H9 (cell line): Measurements from ENCODE around the gene BCL7C. TPM values are rescaled to one million over a fixed set of nuclear protein-coding genes. Genes with fewer than 3 reads are reported as not detected.
A peak's percentile ranks its signal among the peaks of the same experiment; 100 is the strongest.

Experiments used
- DNase-seq: peaks from one replicate; pipeline ENCODE4 v3.0.0-alpha.2; 2017
- H2AFZ ChIP-seq: one replicate; pipeline ENCODE4 v1.6.1; 2013; ENCODE audit warnings: mild to moderate bottlenecking, low read length, control low read depth, moderate library complexity
- H2AK5ac ChIP-seq: 2 replicates; pipeline ENCODE4 v1.6.1; 2013; ENCODE audit warnings: low read length, control low read depth, mixed read lengths; ENCODE audit not compliant: insufficient read length
- H2BK120ac ChIP-seq: one replicate; pipeline ENCODE4 v1.6.1; 2013; ENCODE audit warnings: low read depth, mild to moderate bottlenecking, low read length, control low read depth, inconsistent platforms; ENCODE audit not compliant: poor library complexity, severe bottlenecking
- H2BK12ac ChIP-seq: 2 replicates; pipeline ENCODE4 v1.6.1; 2013; ENCODE audit warnings: low read length, control low read depth, mixed read lengths, low read depth; ENCODE audit not compliant: insufficient read length
- H2BK15ac ChIP-seq: 2 replicates; pipeline ENCODE4 v1.6.1; 2013; ENCODE audit warnings: low read depth, low read length, control low read depth
- H2BK20ac ChIP-seq: one replicate; pipeline ENCODE4 v1.6.1; 2013; ENCODE audit warnings: low read depth, mild to moderate bottlenecking, low read length, control low read depth, inconsistent platforms; ENCODE audit not compliant: poor library complexity, severe bottlenecking
- H2BK5ac ChIP-seq: 2 replicates; pipeline ENCODE4 v1.6.1; 2013; ENCODE audit warnings: low read length, control low read depth, mixed read lengths; ENCODE audit not compliant: insufficient read length
- H3K14ac ChIP-seq: 2 replicates; pipeline ENCODE4 v1.6.1; 2013; ENCODE audit warnings: low read length, control low read depth; ENCODE audit not compliant: insufficient read depth
- H3K18ac ChIP-seq: 2 replicates; pipeline ENCODE4 v1.6.1; 2013; ENCODE audit warnings: low read depth, mild to moderate bottlenecking, mixed read lengths, low read length, control low read depth; ENCODE audit not compliant: insufficient read length
- H3K23ac ChIP-seq: 2 replicates; pipeline ENCODE4 v1.6.1; 2013; ENCODE audit warnings: low read length, control low read depth, mixed read lengths, low read depth; ENCODE audit not compliant: insufficient read length
- H3K23me2 ChIP-seq: 2 replicates; pipeline ENCODE4 v1.6.1; 2013; ENCODE audit warnings: low read depth, mild to moderate bottlenecking, mixed read lengths, low read length, control low read depth; ENCODE audit not compliant: insufficient read length, poor library complexity, severe bottlenecking
- H3K27ac ChIP-seq: 2 replicates; pipeline ENCODE4 v1.5.1; 2013; ENCODE audit warnings: low read length, control low read depth, mixed read lengths, low read depth; ENCODE audit not compliant: insufficient read length
- H3K27me3 ChIP-seq: 2 replicates; pipeline ENCODE4 v1.6.1; 2013; ENCODE audit warnings: low read length, control low read depth, inconsistent platforms; ENCODE audit not compliant: insufficient read depth
- H3K4ac ChIP-seq: 2 replicates; pipeline ENCODE4 v1.6.1; 2013; ENCODE audit warnings: low read depth, mild to moderate bottlenecking, control low read depth, inconsistent platforms, low read length, moderate library complexity
- H3K4me1 ChIP-seq: 2 replicates; pipeline ENCODE4 v1.6.1; 2013; ENCODE audit warnings: low read length, control low read depth, inconsistent platforms; ENCODE audit not compliant: insufficient read depth
- H3K4me2 ChIP-seq: 2 replicates; pipeline ENCODE4 v1.6.1; 2013; ENCODE audit warnings: low read length, control low read depth, mixed read lengths; ENCODE audit not compliant: insufficient read length, insufficient read depth
- H3K56ac ChIP-seq: 2 replicates; pipeline ENCODE4 v1.6.1; 2013; ENCODE audit warnings: low read depth, mild to moderate bottlenecking, mixed read lengths, low read length, control low read depth; ENCODE audit not compliant: insufficient read length
- H3K79me1 ChIP-seq: 2 replicates; pipeline ENCODE4 v1.6.1; 2013; ENCODE audit warnings: low read depth, mild to moderate bottlenecking, moderate library complexity, low read length, control low read depth, inconsistent platforms; ENCODE audit not compliant: insufficient read depth, poor library complexity, severe bottlenecking
- H3K79me2 ChIP-seq: 2 replicates; pipeline ENCODE4 v1.6.1; 2013; ENCODE audit warnings: low read length, control low read depth, inconsistent platforms; ENCODE audit not compliant: insufficient read depth
- H3K9ac ChIP-seq: 2 replicates; pipeline ENCODE4 v1.6.1; 2013; ENCODE audit warnings: low read length, control low read depth, mixed read lengths; ENCODE audit not compliant: insufficient read length; ENCODE audit errors: extremely low read depth
- H3K9me3 ChIP-seq: one replicate; pipeline ENCODE4 v1.6.1; 2013; ENCODE audit warnings: low read depth, low read length, inconsistent platforms; ENCODE audit not compliant: control insufficient read depth
- H3T11ph ChIP-seq: one replicate; pipeline ENCODE4 v1.6.1; 2013; ENCODE audit warnings: mild to moderate bottlenecking, low read length, control low read depth, inconsistent platforms
- H4K20me1 ChIP-seq: one replicate; pipeline ENCODE4 v1.6.1; 2013; ENCODE audit not compliant: control insufficient read depth, insufficient read length, insufficient read depth
- H4K5ac ChIP-seq: 2 replicates; pipeline ENCODE4 v1.6.1; 2013; ENCODE audit warnings: low read depth, mild to moderate bottlenecking, mixed read lengths, low read length, control low read depth; ENCODE audit not compliant: insufficient read length
- H4K8ac ChIP-seq: replicated peaks from 2 replicates; pipeline ENCODE4 v1.6.1; 2013; ENCODE audit warnings: low read length, control low read depth, mixed read lengths, low read depth; ENCODE audit not compliant: insufficient read length
- H4K91ac ChIP-seq: 2 replicates; pipeline ENCODE4 v1.6.1; 2013; ENCODE audit warnings: low read depth, mild to moderate bottlenecking, moderate library complexity, mixed read lengths, low read length, control low read depth; ENCODE audit not compliant: insufficient read length
- H3K27ac Mint-ChIP-seq, 3 experiments: 2 replicates in 2 of 3; 3 replicates in 1 of 3; pipeline ENCODE4 v1.8.0; 2020 to 2021; ENCODE audit warnings: mixed read lengths in 3 of 3, mild to moderate bottlenecking in 1 of 3, moderate library complexity in 1 of 3
- H3K27me3 Mint-ChIP-seq: 2 replicates; pipeline ENCODE4 v1.8.0; 2021; ENCODE audit warnings: low read depth, mild to moderate bottlenecking, moderate library complexity, mixed read lengths
- H3K36me3 Mint-ChIP-seq, 3 experiments: 2 replicates in 2 of 3; 3 replicates in 1 of 3; pipeline ENCODE4 v1.8.0; 2020 to 2021; ENCODE audit warnings: low read depth in 3 of 3, mixed read lengths in 3 of 3; ENCODE audit not compliant: insufficient read depth in 1 of 3
- H3K4me1 Mint-ChIP-seq, 2 experiments: 2 replicates each; pipeline ENCODE4 v1.8.0; 2020; ENCODE audit warnings: mixed read lengths in 2 of 2
- H3K4me3 Mint-ChIP-seq, 2 experiments: 2 replicates in 1 of 2; 3 replicates in 1 of 2; pipeline ENCODE4 v1.8.0; 2020 to 2021; ENCODE audit warnings: mild to moderate bottlenecking in 2 of 2, mixed read lengths in 2 of 2, moderate library complexity in 1 of 2
- H3K9me3 Mint-ChIP-seq, 2 experiments: 2 replicates in 1 of 2; 3 replicates in 1 of 2; pipeline ENCODE4 v1.8.0; 2020; ENCODE audit warnings: mild to moderate bottlenecking in 2 of 2, mixed read lengths in 2 of 2, moderate library complexity in 1 of 2
- CTCF ChIP-seq: fragments of 200-600 bp; sonication (generic); conservative IDR thresholded peaks from 3 replicates; pipeline ENCODE4 v1.8.0; 2021; ENCODE audit warnings: antibody characterized with exemption, mild to moderate bottlenecking
- WGBS: extraction: QIAGEN DNeasy Blood & Tissue Kit; methylation state at CpG from one replicate; pipeline ENCODE4 v1.1.7; 2013; ENCODE audit warnings: missing lambda C conversion rate, low lambda C conversion rate, mixed read lengths; ENCODE audit not compliant: insufficient read length; ENCODE audit errors: extremely low coverage; 5-methylcytosine and 5-hydroxymethylcytosine counted together
- total RNA-seq: library from RNA; stranded (reverse); gene quantifications from 2 replicates; pipeline ENCODE4 v1.2.1, GENCODE V29; 2021

The BCL7C gene
- total RNA-seq, 1 experiment from 2014 or later, result 18.3 TPM

DNA sequence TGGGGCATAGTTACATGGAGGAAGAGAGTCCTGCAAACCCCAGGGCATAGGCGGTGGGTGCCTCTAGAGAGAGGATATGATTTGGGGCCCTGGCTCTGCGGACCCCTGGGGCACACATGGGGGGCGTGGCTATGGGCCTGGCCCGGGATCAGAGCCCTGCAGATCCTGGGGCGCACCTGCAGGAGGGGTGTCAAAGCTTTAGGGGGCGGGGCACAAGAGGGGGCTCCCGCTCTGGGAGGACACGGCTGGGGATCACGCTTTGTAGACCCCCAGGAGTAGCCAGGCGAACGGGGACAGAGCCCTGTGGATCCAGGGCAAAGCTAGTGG lies 497 bp downstream of the BCL7C start:
- Histone ChIP-seq H3K4me1 (peaks cover 3% of the 10 kb centered on the region; the same call in 1 of the 2 replicates), H3T11ph (no peak overlapping the region), H3K23me2 (peaks cover 20% of the 10 kb centered on the region), H4K8ac (no peak overlapping the region), H3K9ac (peak overlapping the region; percentile 52), H4K5ac (no peak overlapping the region), H3K23ac (no peak overlapping the region), H3K27me3 (no peaks in the 10 kb centered on the region), H3K4me2 (peak overlapping the region; percentile 83), H3K14ac (peak overlapping the region; percentile 46; the same call in 1 of the 2 replicates), H2AK5ac (no peak overlapping the region), H2BK5ac (no peak overlapping the region), H3K18ac (no peak overlapping the region), H3K4ac (no peak overlapping the region), H3K27ac (no peak overlapping the region), H4K20me1 (peaks cover 2% of the 10 kb centered on the region), H2BK120ac (no peak overlapping the region), H4K91ac (no peak overlapping the region), H3K79me2 (no peaks in the 10 kb centered on the region), H3K56ac (no peak overlapping the region), H2BK20ac (no peak overlapping the region), H2BK12ac (no peak overlapping the region), H2AFZ (no peak overlapping the region), H2BK15ac (no peak overlapping the region), H3K9me3 (no peaks in the 10 kb centered on the region), H3K79me1 (no peaks in the 10 kb centered on the region)
- peaks cover 5 to 16% (median 15%) of the 10 kb centered on the region in 3 experiments for H3K36me3 Mint-ChIP-seq
- TF ChIP-seq CTCF, result no peak
- peaks cover 28% of the 10 kb centered on the region in 2 experiments for H3K4me1 Mint-ChIP-seq
- H3K27ac Mint-ChIP-seq, result no peak overlapping the region
- H3K4me3 Mint-ChIP-seq, result peak overlapping the region; percentile 70 to 82
- no peak for DNase-seq
- peaks cover 14% of the 10 kb centered on the region for H3K27me3 Mint-ChIP-seq
- peaks cover 0 to 2% of the 10 kb centered on the region in 2 experiments; a peak in 1 of 5 replicates for H3K9me3 Mint-ChIP-seq
- no CpG with 5 or more reads among the region's 11 CpGs for WGBS
